SW480 (cell line): ENCODE data around the gene NAT8L.

Source experiments
- DNase-seq: peaks from one replicate; pipeline ENCODE4 v3.0.0-alpha.2; 2016; ENCODE audit warnings: low spot score

NAT8L gene

GRCh38 chr4:2045518-2045951 lies 13.6 kb upstream of the NAT8L start:
- peak; percentile 8 for DNase-seq

GRCh38 chr4:2046031-2046961 lies 12.8 kb upstream of the NAT8L start:
- no peak for DNase-seq

- DNase-seq, result no peak
These were observed 12.0 kb upstream of the NAT8L start for GRCh38 chr4:2047031-2047660.

DNA sequence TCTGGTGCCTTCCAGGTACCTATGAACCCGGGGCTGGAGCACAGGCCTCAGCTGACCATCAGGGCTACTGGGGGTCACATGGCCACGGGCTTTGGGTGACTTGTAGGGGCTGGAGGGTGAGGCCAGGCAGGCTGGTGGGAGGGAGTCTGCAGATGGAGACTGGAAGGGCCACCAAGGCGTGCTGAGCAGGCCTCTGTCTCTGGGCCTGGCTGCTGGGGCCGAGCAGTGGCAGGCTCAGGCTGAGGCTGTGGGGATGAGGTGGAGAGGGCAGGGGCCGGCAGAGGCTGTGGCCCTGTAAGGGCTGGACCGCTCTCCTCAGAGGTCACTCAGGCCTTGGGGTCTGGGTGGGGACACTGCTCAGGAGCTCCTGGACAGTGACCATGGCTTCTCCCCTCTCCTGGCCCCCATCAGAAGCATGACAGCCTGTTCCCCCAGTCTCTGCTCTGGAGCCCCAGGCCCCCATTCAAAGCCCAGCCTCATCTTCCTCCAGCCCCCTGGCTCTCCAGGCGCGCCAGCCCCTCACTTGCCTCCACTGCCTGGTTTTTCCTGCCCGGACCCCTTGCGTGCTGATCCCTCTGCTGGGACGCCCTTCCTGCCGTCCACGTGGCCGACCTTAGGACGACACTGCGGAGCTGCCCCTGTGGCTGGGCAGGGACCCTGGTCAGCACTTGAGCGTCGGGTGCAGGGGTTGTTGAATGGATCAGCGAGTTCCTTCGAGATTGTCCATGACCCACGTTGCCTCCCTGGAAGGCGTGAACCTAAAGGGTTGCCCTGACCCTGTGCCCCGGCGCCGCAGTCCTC lies 11.1 kb upstream of the NAT8L start:
- no peak for DNase-seq

DNA sequence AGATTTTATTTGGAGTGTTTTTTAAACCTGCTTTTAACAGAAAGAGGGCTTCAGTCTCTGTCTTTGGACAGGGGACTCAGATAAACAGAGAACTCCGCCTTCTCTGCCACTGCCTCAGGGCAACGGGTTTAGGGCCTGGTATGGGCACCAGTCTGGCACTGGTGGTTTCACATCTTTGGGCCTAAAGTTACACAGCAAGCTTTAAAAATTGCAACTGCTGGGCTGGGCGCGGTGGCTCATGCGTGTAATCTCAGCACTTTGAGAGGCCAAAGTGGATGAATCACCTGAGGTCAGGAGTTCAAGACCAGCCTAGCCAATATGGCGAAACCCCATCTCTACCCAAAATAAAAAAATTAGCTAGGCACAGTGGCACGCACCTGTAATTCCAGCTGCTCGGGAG lies 10.3 kb upstream of the NAT8L start:
- DNase-seq, result no peak

- DNase-seq, result no peak
These were observed 9.7 kb upstream of the NAT8L start for GRCh38 chr4:2049381-2049780.

DNA sequence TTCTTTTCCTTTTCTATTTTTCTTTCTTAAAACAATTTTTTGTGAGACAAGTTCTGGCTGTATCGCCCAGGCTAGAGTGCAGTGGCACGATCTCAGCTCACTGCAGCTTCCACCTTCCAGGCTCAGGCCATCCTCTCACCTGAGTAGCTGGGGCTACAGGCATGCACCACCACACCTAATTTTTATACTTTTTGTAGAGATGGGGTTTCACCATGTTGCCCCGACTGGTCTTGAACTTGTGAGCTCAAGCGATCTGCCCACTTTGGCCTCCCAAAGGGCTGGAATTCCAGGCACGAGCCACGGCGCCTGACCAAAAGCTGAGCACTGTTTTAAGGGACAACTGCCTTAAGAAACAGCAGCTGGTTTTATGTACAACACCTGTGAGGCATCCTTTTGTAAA lies 9.3 kb upstream of the NAT8L start:
- no peak for DNase-seq

DNA sequence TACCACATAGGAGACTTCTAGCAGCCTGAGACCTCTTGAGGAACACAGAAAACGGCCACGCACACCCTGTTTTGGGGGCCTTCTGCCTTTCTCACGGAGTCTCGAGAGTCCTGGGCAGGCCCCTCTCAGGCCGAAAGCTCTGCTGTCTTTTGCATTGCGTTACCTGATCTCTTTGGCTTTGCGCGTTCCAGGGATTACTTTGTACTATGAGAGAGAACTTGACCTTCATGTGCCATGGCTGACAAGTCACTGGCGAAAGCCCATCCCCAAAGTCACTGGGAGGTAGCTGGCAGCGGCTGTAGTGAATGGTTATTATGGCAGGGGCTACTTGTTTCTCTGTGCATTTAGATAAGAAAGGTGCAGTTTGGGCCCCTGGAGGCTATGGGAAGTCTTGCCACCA lies 8.0 kb upstream of the NAT8L start:
- DNase-seq, result no peak

DNA sequence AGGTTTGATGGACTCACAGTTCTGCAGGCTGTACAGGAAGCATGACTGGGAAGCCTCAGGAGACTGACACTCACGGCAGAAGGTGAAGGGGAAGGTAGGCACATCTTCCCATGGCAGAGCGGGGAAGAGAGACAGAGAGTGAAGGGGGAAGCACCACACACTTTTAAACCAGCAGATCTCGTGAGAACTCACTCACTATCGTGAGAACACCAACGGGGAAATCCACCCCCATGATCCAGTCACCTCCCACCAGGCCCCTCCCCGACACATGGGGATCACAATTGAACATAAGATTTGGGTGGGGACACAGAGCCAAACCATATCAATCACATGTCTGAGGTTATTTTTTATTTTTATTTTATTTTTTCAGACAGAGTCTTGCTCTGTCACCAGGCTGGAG lies 4.9 kb upstream of the NAT8L start:
- DNase-seq, result no peak

DNA sequence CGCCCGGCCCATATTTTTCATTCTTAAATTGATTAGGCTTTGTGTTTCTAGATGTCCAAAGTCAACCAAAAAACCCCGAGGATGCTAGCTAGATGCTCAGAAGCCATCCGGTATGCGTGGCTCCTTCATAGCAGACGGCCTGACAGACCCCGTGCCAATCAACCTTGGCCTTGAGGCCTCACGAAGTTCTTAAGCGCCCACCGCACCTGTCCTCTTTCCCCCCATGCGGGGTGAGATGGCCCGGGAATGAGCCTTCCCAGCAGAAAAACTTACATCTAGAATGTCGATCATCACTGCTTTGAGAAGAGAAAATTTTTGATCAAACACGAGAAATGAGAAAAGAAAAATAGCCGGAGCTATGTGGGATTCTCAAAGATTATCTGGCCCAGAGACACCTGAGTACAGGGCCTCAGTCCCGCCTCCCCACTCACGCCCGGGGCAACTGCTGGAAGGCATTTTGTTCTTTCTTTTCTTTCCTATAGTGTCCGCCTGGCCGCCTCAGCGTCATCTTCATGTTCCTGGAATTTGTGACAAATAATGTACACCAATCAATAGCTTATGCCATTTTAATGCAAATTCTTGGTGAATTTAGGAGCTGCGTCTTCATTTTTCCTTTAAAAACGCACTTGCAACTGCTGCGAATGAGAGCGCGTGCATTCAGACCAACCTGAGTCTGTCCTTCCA lies 1.6 kb upstream of the NAT8L start:
- DNase-seq, result no peak

DNA sequence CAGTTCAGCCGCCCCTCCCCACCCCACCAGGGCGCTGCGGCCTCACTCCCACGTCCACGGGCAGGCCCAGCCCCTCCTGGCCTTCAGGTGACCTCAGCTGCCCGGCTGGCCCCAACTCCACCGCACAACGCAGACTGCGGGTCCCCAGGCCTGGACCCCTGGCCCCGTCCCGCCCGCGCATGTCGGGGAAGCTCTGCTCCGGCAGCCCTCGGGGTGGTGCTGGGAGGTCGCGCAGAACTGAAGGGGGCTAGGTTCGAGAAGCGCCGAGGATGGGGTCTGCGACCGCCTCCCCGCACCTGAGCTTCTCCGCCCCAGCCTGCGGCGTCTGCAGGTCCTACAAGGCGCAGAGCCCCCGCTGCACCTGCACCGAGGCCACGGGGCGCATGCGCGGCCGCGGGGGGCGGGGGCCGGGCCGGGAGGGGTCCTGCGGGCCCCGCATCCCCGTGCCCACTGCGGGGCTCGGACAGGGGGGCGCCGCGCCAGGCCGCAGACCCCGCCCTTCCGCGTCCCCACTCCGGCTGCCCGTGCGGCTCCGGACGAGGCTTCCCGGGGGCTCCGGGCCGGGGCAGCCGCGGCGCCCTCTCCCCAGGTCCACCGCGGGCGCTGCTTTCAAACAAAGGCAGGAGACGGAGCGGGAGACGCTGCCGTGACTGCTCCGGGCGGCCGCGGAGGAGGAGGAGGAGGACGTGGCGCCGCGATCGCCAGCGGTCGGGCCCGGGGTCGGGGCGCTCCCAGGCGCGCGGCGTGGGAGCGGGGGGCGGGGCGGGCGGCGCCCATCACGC lies 672 bp upstream of the NAT8L start:
- no peak for DNase-seq

- no peak for DNase-seq
These were observed 837 bp downstream of the NAT8L start for GRCh38 chr4:2059726-2060602.

DNA sequence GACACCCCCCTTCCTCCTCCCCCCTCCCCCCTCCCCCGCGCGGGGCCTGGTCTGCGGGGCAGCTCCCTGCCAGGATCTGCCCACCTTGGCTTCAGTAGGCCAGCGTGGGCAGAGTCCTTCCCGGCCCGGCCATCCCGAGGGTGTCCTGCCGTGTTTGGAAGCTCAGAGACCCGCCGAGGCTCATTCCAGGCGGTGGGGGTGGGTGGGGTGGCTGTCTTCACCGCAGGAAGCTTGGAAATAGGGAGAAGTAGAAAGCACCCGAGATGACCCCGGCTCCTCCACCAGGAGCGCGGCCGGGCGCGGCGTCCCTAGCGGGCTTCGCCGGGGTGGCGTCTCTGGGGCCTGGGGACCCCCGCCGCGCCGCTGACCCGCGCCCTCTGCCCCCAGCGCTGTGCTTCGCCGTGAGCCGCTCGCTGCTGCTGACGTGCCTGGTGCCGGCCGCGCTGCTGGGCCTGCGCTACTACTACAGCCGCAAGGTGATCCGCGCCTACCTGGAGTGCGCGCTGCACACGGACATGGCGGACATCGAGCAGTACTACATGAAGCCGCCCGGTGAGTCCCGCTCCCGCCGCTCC lies 1.6 kb downstream of the NAT8L start:
- DNase-seq, result no peak

- DNase-seq, result no peak
These were observed 2.3 kb downstream of the NAT8L start for GRCh38 chr4:2061186-2062131.

GRCh38 chr4:2062168-2062807 lies 3.2 kb downstream of the NAT8L start:
- no peak for DNase-seq

- DNase-seq, result no peak
These were observed 3.8 kb downstream of the NAT8L start for GRCh38 chr4:2062808-2063524.

- no peak for DNase-seq
These were observed 4.6 kb downstream of the NAT8L start for GRCh38 chr4:2063557-2064275.
